Effector CD8-positive, alpha-beta T cell (primary cell): ENCODE data around the gene SLC25A47.
"Not testable (repeated sequence)": the region's sequence is repeated elsewhere in the genome, so short reads cannot be mapped to it uniquely, and the experiment has no call there.

Experiments
- DNase-seq: peaks from one replicate; lab custom pipeline; 2025; lab: John Stamatoyannopoulos, UW

The SLC25A47 gene

DNA sequence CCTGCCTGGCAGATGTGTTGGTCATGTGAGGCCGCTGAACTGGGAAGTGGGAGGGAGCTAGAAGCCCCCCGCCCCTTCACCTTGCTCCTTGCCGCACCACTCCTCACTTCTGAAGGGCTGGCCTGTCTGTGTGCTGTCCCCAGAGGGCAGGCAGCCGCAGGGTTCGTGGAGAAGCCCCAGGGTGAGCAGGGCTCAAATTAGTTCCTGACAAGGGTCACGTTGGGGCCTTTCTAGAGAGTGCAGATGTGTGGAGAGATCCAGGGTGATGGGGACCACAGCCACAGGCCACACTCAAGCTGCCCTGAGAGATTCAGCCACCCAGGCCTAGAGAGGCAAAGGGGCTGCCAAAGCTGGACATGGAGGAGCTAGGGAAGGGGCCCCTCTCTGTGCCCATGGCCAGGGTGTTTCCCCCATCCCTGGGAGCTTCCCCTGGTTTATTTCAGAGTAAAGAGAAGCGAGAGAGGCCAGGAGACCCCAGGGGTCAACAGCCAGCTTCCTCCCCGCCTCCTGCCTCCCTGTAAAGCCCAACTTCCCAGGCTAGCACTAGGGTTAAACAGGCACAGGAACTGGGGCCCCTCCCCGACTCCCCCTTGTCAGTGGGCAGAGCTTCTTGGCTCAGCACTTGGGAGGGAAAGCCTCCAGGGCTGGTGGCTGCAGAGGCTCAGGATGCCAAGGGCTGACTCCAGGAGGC is 33.1 kb upstream of the SLC25A47 start:
- DNase-seq = no peak

DNA sequence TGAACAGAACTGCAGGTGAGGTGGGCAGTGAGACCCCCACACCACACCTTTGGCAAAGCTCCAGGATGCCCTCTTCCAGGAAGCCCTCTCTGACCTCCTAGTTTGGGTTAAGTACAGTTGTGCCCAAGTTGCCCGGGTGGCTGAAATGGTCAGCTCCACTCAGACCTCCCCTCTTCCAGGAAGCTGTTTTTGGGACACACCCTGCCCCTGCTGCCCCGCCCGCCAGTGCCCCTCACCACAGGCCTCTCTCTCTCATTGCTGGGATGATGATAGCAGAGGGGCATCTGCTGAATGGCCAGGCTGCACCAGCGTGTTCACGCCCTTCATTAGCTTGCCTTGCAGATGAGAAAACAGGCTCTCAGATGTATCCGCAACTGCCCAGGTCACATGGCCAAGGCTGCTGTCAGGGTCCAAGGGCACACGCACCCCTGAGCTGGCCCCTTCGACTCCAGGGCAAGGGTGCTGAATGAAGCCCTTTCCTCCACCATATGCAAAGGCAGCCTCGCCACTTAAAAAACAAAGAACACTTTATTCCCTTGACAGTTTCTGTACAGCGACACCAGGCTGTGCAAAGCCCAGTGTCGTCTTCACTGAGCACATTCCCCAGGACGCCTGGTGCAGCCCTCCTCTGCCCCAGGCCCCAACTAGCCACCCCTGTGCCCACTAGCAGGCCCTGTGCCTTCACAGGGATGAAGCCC is 32.4 kb upstream of the SLC25A47 start:
- DNase-seq = no peak

DNA sequence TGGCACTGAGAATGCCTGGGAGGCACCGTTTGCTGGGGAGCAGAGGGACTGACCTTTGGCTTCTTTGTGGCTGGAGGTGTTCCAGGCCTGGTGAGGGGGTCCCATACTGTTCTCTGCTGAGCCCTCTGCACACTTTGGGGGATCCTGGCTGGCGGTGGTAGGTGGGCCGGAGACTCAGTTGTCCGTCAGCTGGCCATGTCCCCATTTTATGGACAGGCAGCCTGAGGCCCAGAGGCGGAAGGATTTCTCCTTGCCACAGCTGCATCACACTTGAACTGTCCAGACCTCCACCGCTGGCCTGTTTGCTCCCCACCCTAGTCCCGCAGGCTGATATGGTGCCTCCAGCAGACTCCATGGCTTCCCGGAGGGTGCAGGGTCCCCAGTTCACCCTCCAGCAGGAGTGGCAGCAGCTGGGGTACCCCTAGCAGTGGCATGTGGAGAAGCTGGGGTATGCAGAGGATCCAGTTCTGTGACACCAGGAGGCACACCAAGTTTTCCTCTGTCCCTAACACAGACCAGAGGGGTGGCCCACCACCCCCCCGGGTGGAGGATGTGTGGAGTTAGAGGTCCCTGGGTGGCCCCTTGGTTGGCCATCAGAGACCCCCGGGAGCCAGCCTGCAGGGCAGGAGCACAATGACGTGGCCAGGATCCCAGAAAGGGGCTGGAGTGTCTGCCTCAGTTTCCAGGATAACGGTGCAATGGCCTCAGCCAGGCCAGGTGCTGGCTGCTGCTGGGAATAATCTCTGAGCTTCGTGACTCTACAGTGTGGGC is 31.6 kb upstream of the SLC25A47 start:
- DNase-seq = no peak

DNA sequence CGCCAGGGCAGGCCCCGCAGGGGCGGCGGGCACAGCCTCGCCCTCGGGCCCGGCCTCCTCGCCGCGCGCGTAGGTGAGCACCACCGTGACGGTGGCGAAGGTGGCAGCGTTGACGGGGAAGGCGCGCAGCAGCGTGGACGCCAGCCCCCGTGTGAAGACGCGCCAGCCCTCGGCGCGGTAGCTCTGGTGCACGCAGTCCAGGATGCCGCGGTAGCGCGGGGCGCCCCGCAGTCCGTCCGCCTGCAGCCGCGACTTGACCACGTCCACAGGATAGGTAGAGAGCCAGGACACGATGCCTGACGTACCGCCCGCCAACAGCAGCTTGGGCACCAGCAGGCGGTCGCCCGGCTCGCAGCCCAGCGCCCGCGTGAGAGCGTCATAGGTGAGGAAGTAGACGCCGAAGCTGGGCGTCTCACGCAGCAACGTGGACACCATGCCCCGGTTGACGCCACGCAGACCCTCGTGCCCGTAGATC is 30.8 kb upstream of the SLC25A47 start:
- DNase-seq = no peak

DNA sequence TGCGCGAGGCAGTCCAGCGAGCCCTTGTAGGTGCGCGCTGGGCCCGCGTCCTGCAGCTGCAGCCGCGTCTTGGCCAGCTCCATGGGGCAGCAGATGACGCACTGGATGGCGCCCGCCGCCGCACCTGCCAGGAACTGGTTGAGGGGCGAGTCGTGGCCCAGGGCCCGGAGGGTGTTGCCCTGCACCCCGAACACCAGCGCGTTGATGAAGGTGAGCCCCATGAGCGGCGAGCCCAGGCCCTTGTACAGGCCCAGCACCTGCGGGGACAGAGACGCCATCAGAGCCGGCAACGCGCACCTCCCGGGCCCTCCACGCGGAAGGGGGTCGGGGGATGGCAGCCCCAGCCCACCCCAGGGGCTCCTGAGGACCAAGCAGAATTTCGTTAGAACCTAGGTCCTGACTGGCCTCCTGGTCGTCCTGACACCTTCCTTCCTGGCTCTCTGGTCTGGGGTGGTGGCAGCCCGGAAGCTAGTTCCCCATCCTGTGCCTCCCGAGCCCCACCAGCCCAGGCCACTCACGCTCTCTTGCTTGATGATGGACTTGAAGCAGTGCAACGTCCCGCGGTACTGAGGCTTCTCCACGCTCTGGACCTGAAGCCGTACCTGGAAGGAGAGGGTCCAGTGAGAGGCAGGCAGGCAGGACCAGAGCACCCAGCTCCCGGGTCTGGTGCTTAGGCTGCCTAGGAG is 30.2 kb upstream of the SLC25A47 start:
- DNase-seq = no peak

DNA sequence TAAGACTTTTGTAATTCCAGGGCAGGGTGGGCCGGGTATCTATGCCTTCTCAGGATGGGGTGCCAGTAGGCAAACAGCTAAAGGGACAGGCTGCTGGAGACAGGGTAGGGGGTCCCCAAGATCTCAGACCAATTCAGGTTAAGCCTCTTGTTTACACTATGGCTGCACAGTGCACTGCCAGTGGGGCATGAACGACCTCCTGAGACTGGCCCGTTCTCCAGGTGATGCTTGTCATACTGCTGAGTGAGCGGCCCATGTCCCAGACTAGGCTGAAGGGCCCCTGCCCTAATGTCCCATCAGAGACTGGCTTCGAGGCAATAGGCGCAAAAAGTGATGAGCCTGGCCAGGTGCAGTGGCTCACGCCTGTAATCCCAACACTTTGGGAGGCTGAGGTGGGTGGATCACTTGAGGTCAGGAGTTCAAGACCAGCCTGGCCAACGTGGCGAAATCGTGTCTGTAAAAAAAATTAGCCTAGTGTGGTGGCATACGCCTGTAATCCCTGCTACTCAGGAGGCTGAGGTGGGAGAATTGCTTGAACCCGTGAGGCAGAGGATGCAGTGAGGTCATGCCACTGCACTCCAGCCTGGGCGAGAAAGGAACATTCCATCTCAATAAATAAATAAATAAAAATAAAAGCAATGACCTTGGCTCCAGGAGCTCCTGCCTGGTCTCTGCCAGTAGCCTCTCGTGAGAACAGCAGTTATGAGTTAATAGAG is 29.5 kb upstream of the SLC25A47 start:
- DNase-seq = no peak

DNA sequence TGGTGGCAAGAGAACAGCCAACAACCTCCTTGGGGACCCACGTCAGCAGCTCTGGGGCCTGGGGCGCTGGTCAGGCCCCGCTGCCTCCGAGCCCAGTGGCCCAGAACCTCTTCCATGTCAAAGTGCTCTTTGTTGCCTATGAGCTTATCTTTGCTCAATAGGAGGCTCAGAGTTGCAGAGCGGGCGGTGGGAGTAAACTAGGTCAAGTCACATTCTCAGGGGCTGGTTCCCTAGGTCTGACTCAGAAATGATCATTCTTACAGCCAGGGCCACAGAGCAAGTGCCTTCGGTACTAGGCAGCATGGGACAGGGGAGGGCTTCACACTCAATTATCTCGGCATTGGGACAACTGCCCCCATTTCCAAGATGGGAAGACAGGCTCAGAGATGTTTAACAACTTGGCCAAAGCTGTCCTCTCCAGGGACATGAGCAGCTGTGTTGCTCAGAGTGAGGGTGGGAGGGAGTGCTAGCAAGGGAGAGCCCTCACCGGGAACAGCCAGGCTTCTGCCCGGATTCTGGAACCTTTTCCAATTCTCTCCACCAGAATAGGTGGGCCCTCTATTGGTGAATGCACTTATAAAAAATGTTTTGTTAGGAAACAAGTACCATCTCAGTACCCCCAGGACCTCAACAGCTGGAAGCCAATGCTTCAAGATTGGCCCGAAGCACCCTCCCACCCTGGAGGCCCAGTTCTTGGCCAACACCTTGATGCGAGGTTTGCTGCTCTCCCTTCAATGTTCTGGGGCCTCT is 28.8 kb upstream of the SLC25A47 start:
- no peak for DNase-seq

DNA sequence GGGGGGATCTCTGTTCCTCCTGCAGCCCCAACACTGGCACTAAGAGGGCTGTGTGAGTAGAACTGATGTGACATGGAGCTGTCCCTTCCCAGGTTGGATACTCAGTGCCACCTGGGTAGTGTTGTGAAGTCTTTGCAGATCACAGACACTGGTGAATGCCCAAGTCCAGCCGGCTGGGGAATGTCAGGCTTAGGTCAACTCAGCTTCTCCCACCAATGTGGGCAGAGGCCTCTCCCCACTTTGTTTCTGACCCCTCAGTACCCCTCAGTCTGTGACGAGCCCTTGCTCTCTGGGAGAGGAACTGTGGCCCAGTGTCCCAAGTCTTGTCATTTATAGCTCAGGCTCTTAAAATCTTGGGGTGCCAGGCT is 28.2 kb upstream of the SLC25A47 start:
- DNase-seq = no peak

DNA sequence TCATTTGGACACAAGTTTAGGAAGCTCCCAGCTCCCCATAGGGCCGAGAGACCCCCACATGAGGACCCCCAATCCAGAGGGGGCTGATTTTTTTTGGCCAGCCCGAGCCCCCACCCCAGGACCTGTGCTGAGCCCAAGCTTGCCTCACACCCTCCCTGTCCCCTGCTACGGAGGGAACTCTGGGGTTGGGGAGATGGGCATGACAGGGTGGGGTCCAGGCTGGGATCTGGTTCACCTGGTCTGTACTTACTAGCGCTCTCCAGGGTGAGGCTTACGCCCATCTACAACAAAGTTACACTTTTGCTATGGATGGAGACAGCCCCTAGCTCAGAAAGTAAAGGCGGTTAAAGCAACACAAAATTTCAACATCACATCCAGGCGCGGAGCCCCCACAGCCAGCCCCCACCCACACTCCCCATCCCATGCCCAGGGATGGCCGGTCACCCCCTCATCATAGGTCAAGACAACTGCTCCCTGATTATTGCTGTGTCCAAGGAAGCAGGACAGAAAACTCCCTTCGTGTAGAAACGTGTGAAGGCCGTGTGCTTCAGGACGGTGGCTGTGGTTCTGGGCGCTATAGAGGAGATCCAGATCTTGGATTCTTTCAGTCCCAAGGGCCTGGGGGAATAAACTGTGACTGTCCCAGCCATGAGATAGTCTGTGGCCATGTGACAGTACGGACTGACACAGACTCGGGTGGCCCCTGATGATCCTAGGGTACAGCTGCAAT is 27.6 kb upstream of the SLC25A47 start:
- DNase-seq = no peak

DNA sequence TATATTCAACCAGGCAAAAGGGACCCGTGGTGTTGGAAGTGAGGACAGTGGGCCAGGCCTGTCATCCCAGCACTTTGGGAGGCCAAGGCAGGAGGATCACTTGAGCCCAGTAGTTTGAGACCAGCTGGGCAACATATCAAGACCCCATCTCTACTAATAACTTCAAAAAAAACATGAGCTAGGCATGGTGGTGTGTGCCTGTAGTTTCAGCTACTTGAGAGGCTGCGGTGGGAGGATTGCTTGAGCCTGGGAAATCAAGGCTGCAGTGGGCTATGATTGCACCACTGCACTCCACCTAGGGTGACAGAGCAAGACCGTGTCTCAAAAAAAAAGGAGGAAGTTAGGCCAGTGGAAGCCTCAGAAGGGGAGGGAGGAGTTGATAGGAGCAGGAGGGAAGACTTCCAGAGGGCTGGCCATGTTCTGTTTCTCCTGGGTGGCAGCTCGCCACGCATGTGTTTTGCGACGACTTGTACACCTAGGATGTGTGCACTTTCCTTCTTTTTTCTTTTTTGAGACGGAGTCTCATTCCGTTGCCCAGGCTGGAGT is 27.0 kb upstream of the SLC25A47 start:
- DNase-seq = no peak

DNA sequence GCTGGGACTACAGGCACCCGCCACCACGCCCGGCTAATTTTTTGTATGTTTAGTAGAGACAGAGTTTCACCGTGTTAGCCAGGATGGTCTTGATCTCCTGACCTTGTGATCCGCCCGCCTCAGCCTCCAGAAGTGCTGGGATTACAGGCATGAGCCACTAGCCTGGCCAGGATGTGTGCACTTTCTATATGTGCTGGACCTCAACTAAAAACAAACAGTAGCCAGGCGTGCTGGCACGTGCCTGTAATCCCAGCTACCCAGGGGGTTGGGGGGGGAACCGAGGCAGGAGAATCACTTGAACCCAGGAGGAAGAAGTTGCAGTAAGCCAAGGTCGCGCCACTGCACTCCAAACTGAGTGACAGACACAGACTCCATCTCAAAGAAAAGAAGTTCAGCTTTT is 26.4 kb upstream of the SLC25A47 start:
- not testable (repeated sequence) for DNase-seq

DNA sequence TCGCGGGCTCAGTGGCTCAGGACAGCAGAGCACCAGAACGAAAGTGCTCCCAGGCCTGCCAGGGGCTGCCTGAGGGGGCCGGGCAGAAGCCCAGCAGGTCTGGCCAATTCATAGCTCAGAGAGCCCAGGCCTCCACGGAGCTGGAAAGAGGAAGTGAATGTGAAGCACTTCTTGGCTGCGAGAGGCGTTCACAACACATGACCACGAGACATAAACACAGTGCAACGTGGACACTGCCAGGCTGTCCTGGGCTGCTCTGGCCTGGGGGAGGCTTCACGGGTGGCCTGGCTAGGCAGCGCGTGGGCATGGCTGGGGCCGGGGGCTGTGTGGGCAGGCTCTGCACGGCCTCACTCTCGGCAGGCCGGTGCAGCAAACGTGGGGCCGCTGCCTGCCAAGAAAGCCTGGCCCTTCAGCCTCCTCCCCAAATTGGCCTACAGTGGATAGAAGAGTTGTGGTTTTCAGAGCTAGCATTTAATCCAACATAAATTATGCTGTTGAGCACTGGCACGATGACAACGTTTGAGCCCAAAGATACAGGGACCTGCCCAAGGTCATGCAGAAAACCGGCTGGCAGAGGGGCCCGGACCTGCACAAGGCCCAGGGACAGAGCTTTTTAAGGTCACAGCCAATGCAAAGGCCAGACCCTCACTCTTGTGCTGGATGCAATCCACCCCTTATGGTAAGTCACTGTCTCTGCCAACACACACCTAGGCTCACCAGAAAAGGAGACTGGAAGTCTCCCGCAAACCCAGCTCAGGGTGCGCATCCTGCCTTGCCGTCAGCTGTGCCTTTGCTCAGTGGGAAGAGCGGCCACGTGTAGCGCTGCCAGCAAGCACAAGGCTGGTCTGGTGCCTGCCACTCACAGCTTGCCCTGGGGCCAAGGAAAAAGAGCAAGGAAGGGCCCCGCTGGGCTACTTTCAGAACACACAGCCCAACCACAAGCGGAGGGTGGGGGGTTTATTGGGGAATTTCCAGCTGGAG is 25.5 kb upstream of the SLC25A47 start:
- DNase-seq = no peak

DNA sequence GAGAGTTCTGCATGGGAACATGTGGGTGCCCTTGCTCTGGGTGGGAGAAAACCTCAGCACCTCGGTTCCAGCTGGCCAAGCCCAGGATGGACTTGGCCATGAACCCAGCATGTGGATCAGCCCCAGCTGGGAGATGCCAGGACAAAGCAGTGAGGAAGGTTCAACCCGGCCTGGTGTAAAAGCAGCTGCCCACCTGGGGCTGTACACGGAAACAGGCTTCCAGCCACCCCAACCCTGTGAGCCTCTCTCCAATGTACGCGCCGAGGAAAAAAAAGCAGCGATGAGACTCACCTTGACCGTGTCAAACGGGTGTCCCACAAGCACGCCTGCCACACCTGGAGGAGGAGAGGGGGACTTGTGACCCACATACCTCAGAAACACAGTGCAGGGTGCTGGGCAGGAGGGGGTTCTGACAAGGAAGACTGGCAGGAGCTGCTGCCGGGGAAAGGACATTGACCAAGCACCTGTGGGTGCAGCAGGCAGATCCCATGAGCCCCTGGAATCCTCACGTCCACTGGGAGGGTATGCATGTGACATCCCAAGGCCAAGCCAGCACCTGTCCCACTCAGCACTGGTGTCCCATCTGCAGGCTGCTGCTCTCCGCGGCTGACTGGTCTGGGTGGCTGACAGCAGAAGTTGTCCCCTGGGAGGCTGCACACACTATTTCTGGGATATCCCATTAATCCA is 24.4 kb upstream of the SLC25A47 start:
- DNase-seq = no peak

DNA sequence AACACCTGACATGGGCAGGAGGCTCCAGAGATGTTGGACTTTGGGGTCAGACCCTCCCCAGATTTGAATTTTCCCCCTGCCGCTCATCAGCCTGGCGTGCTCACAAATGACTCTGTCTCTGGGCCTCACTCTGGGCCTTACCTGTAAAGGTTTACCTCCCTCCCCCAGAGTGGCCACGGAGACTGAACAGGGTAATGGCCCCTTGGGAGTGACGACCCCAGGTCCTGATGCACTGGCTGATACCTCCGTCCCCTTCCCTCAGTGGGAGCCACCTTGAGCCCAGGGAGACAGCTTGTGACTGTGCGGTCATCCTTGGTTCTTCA is 23.9 kb upstream of the SLC25A47 start:
- DNase-seq = no peak

DNA sequence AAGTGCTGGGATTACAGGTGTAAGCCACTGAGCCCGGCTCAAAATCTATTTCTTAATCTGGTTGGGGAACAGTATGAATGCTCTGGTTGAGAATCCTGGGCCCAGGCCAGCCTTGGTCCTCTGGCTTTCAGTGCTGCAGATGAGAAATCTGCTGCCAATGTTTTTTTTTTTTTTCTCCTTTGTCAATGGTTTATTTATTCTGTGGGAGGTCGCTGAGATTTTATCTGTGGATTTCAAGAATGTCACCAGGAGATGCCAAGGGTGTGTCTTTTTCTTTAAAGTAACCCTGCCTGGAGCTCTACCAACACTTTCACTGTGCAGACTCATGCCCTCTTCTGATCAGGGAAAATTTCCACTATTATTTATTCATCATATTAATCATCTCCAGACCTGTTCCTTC is 20.5 kb upstream of the SLC25A47 start:
- no peak for DNase-seq

DNA sequence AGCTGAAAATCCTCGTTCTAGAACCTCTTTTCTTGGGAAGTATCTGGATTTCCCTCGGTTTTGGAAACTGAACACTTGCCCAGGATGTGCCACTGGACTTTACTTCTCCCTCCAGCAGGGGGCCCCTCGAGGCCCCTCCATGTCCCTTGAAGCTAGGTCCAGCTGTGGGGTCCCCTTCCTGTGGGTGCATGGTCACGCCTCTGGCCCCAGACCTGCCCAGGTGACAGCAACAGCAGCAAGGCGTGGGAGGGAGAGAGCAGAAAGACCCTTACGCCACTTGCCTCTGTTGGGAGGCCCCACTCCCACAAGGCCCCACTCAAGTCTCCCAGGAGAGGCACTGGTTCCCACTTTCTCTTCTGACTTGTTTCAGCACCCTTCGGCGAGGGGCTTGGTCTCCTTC is 20.0 kb upstream of the SLC25A47 start:
- no peak for DNase-seq

DNA sequence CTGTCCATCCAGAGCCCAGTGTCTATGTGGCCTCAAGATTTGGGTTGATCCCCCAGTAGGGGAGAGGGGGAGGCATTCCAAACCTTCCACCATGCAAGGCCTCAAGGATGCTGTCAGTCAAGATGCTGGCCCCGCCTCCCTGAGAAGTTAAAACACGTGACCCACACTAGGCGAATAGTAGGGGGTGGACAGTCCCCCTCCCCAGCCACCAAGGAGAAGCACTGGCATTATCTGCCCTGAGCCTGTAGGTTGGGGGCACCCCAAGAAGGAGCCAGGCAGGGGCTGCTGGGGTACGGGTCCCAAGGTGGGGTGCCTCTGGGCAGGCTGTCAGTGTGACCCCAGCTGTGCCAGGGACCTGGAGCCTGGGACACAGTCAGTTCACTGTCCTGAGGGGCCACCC is 19.2 kb upstream of the SLC25A47 start:
- DNase-seq = no peak

DNA sequence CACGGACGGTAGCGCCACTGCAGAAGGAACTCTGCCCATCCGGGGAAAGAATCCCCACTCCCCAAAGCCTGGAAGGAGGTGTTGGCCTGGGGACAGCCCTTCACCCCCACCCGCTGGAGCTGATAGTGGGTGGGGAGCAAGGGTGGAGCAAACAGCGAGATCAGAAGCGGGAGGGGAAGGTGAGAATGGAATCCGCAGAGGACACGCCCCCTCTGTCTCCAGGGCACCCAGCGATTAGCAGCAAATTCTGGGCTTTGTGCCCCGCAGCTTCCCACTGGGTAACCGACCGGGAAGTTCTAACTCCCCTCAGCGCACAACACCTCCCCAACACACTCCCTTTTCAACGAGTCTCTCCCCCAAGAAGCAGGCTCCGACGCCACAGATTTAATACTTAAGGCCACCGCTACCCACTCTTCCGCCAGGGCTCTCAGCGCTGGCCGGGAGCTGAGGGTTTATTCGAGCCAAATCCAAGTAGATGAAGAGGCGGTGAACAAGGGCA is 18.3 kb upstream of the SLC25A47 start:
- DNase-seq = no peak
